ENCODE results near the gene AGBL4. TPM values are rescaled to one million over a fixed set of nuclear protein-coding genes. Genes with fewer than 3 reads are reported as not detected.

AGBL4 gene
- polyA plus RNA-seq, 1 donor from 2014 or later = not detected

GRCh38 chr1:48940962-48941732, 1082.6 kb downstream of the AGBL4 start:
- Mint-ChIP-seq H3K27me3 (peaks cover 2% of the 10 kb centered on the region), H3K4me3 (no peak overlapping the region), H3K4me1 (no peaks in the 10 kb centered on the region), H3K36me3 (no peaks in the 10 kb centered on the region), H3K27ac (no peak overlapping the region), H3K9me3 (no peaks in the 10 kb centered on the region)

- Mint-ChIP-seq H3K36me3 (no peaks in the 10 kb centered on the region), H3K27me3 (peaks cover 2% of the 10 kb centered on the region)
These were observed 1083.4 kb downstream of the AGBL4 start for GRCh38 chr1:48940354-48940753.

GRCh38 chr1:48939828-48940227, 1083.9 kb downstream of the AGBL4 start:
- no peaks in the 10 kb centered on the region for H3K36me3 Mint-ChIP-seq

More at GRCh38 chr1:48940354-48940753, 1083.4 kb downstream of the AGBL4 start:
- Mint-ChIP-seq H3K4me1 (no peaks in the 10 kb centered on the region), H3K27ac (no peak overlapping the region), H3K4me3 (no peak overlapping the region), H3K9me3 (no peaks in the 10 kb centered on the region)

GRCh38 chr1:48939042-48939441, 1084.7 kb downstream of the AGBL4 start:
- Mint-ChIP-seq H3K9me3 (no peaks in the 10 kb centered on the region), H3K27ac (no peak overlapping the region), H3K27me3 (peaks cover 4% of the 10 kb centered on the region), H3K4me3 (no peak overlapping the region), H3K36me3 (no peaks in the 10 kb centered on the region), H3K4me1 (no peaks in the 10 kb centered on the region)

More at GRCh38 chr1:48939828-48940227, 1083.9 kb downstream of the AGBL4 start:
- Mint-ChIP-seq H3K4me1 (no peaks in the 10 kb centered on the region), H3K9me3 (no peaks in the 10 kb centered on the region), H3K27me3 (peaks cover 3% of the 10 kb centered on the region), H3K27ac (no peak overlapping the region), H3K4me3 (no peak overlapping the region)

GRCh38 chr1:48937732-48938131, 1086.0 kb downstream of the AGBL4 start:
- peaks cover 6% of the 10 kb centered on the region for H3K27me3 Mint-ChIP-seq
- H3K4me3 Mint-ChIP-seq = no peak overlapping the region
- H3K4me1 Mint-ChIP-seq = no peaks in the 10 kb centered on the region
- no peaks in the 10 kb centered on the region for H3K36me3 Mint-ChIP-seq
- no peaks in the 10 kb centered on the region for H3K9me3 Mint-ChIP-seq
- no peak overlapping the region for H3K27ac Mint-ChIP-seq

GRCh38 chr1:48936436-48936835, 1087.3 kb downstream of the AGBL4 start:
- Mint-ChIP-seq H3K9me3 (no peaks in the 10 kb centered on the region), H3K4me3 (no peak overlapping the region), H3K4me1 (no peaks in the 10 kb centered on the region), H3K36me3 (no peaks in the 10 kb centered on the region), H3K27me3 (peaks cover 9% of the 10 kb centered on the region), H3K27ac (no peak overlapping the region)

GRCh38 chr1:48932366-48932765, 1091.4 kb downstream of the AGBL4 start:
- H3K9me3 Mint-ChIP-seq = peaks cover 0 to 1% (median under 1%) of the 10 kb centered on the region in 3 donors
- H3K27me3 Mint-ChIP-seq = peaks cover 7% of the 10 kb centered on the region
- no peaks in the 10 kb centered on the region for H3K36me3 Mint-ChIP-seq
- no peaks in the 10 kb centered on the region for H3K4me1 Mint-ChIP-seq
- peak overlapping the region in 1 of 3 donors; percentile 11 for H3K27ac Mint-ChIP-seq
- no peak overlapping the region for H3K4me3 Mint-ChIP-seq

GRCh38 chr1:48931506-48932192, 1092.1 kb downstream of the AGBL4 start:
- Mint-ChIP-seq H3K27me3 (peaks cover 7% of the 10 kb centered on the region), H3K27ac (no peak overlapping the region), H3K36me3 (no peaks in the 10 kb centered on the region), H3K4me1 (no peaks in the 10 kb centered on the region), H3K4me3 (no peak overlapping the region), H3K9me3 (peaks cover 0 to 8% (median 3%) of the 10 kb centered on the region in 3 donors)

GRCh38 chr1:48930011-48930410, 1093.7 kb downstream of the AGBL4 start:
- H3K27ac Mint-ChIP-seq = no peak overlapping the region

GRCh38 chr1:48924099-48924498, 1099.7 kb downstream of the AGBL4 start:
- Mint-ChIP-seq H3K9me3 (peaks cover 0 to 9% (median 3%) of the 10 kb centered on the region in 3 donors), H3K27me3 (no peaks in the 10 kb centered on the region), H3K4me1 (peaks cover 0 to 1% (median 0%) of the 10 kb centered on the region in 3 donors), H3K36me3 (no peaks in the 10 kb centered on the region), H3K4me3 (no peak overlapping the region), H3K27ac (no peak overlapping the region)

More at GRCh38 chr1:48930011-48930410, 1093.7 kb downstream of the AGBL4 start:
- no peaks in the 10 kb centered on the region for H3K36me3 Mint-ChIP-seq
- peaks cover 5% of the 10 kb centered on the region for H3K27me3 Mint-ChIP-seq
- no peak overlapping the region for H3K4me3 Mint-ChIP-seq
- H3K9me3 Mint-ChIP-seq = peaks cover 0 to 9% (median 3%) of the 10 kb centered on the region in 3 donors
- H3K4me1 Mint-ChIP-seq = no peaks in the 10 kb centered on the region

GRCh38 chr1:48923116-48923515, 1100.6 kb downstream of the AGBL4 start:
- H3K9me3 Mint-ChIP-seq = peaks cover 0 to 9% (median 3%) of the 10 kb centered on the region in 3 donors
- H3K27me3 Mint-ChIP-seq = no peaks in the 10 kb centered on the region
- peaks cover 0 to 1% (median 0%) of the 10 kb centered on the region in 3 donors for H3K4me1 Mint-ChIP-seq
- no peak overlapping the region for H3K27ac Mint-ChIP-seq
- H3K4me3 Mint-ChIP-seq = no peak overlapping the region
- H3K36me3 Mint-ChIP-seq = no peaks in the 10 kb centered on the region

GRCh38 chr1:48920851-48921250, 1102.9 kb downstream of the AGBL4 start:
- Mint-ChIP-seq H3K4me3 (no peak overlapping the region), H3K27ac (no peak overlapping the region), H3K27me3 (no peaks in the 10 kb centered on the region), H3K4me1 (peaks cover 0 to 5% (median 0%) of the 10 kb centered on the region in 3 donors), H3K9me3 (no peaks in the 10 kb centered on the region), H3K36me3 (no peaks in the 10 kb centered on the region)

- no peaks in the 10 kb centered on the region for H3K36me3 Mint-ChIP-seq
- H3K27ac Mint-ChIP-seq = no peak overlapping the region
- no peaks in the 10 kb centered on the region for H3K9me3 Mint-ChIP-seq
- H3K4me1 Mint-ChIP-seq = peaks cover 0 to 4% (median 0%) of the 10 kb centered on the region in 3 donors
- no peaks in the 10 kb centered on the region for H3K27me3 Mint-ChIP-seq
- no peak overlapping the region for H3K4me3 Mint-ChIP-seq
These were observed 1105.7 kb downstream of the AGBL4 start for GRCh38 chr1:48917901-48918603.

- Mint-ChIP-seq H3K27me3 (peaks cover 1% of the 10 kb centered on the region), H3K4me3 (no peak overlapping the region), H3K9me3 (no peaks in the 10 kb centered on the region), H3K36me3 (no peaks in the 10 kb centered on the region), H3K4me1 (peaks cover 0 to 4% (median 0%) of the 10 kb centered on the region in 3 donors), H3K27ac (no peak overlapping the region)
These were observed 1106.7 kb downstream of the AGBL4 start for GRCh38 chr1:48917070-48917454.
